Spleen (tissue), 7 donors: ENCODE measurements around the gene TNFAIP1.

Experiments
- CTCF ChIP-seq, 11 experiments: fragments of 200-600 bp in 7 of 11; fragments of 450-650 bp in 4 of 11; sonication (generic) in 4 of 11; IDR thresholded peaks in 8 of 11; conservative IDR thresholded peaks in 3 of 11; 1 replicate in 7 of 11; 2 replicates in 4 of 11; pipeline versions ENCODE4 v1.4.0 to v1.8.0; 2016 to 2021; ENCODE audit warnings: antibody characterized with exemption in 11 of 11, inconsistent platforms in 4 of 11, mild to moderate bottlenecking in 1 of 11
- POLR2A ChIP-seq, 3 donors: fragments of 450-650 bp; IDR thresholded peaks; one replicate each; pipeline ENCODE4 v1.5.1; 2017; ENCODE audit warnings: antibody characterized with exemption in 3 of 3, mild to moderate bottlenecking in 1 of 3
- POLR2AphosphoS5 ChIP-seq, 3 donors: sonication (generic); formaldehyde crosslinking; IDR thresholded peaks; one replicate each; pipeline ENCODE4 v1.5.1; 2017; ENCODE audit warnings: antibody characterized with exemption in 3 of 3
- donor health status: DM: no; HTN: no; CAD: no; lungs with moderate emphysema.
- donor health status: DM: no; HTN: no; CAD: no.
- donor health status: DM: no; HTN: no; CAD: no.

GRCh38 chr17:28344011-28344410, 8.4 kb downstream of the TNFAIP1 start:
- no peak for TF ChIP-seq POLR2A (IDR thresholded peaks at IDR 0.05)
- no peak for TF ChIP-seq CTCF (IDR thresholded peaks at IDR 0.05 in 8 of 11, conservative IDR thresholded peaks at IDR 0.05 in 3 of 11)
- TF ChIP-seq POLR2AphosphoS5 (IDR thresholded peaks at IDR 0.05), result no peak
